HG03378 (cell line): ENCODE data around the gene WSCD2.
"Not testable (repeated sequence)": the region's sequence is repeated elsewhere in the genome, so short reads cannot be mapped to it uniquely, and the experiment has no call there.

Experiments
- ATAC-seq: cut with Tn5 transposase; IDR thresholded peaks from one replicate; pipeline ENCODE4 v1.9.1; 2021; ENCODE audit warnings: mild to moderate bottlenecking, moderate library complexity; ENCODE audit not compliant: unreplicated experiment

The WSCD2 gene

GRCh38 chr12:108193493-108193892 is 64.4 kb downstream of the WSCD2 start:
- ATAC-seq, result no peak

- no peak for ATAC-seq
Observed at GRCh38 chr12:108193917-108194316, 64.8 kb downstream of the WSCD2 start.

GRCh38 chr12:108194585-108194984 is 65.5 kb downstream of the WSCD2 start:
- ATAC-seq, result no peak

GRCh38 chr12:108196319-108196718 is 67.2 kb downstream of the WSCD2 start:
- no peak for ATAC-seq

DNA sequence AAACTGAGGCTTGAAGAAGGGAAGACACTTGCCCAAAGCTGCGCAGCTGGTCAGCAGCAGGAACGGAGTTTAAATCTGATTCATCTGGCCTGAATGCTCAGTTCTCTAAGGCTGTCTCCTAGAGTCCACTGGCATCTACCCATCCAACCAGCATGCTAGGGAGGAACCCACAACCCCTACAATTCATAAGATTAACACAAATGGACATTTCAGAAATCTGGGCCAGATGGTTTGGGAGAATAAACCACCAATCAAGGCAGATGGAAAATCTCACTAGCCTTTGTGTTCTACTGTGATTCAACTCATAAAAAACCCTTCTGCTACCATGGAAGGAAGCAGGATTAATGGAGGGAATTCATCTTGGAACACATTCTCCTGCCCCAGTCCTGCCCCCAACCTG is 67.8 kb downstream of the WSCD2 start:
- no peak for ATAC-seq

DNA sequence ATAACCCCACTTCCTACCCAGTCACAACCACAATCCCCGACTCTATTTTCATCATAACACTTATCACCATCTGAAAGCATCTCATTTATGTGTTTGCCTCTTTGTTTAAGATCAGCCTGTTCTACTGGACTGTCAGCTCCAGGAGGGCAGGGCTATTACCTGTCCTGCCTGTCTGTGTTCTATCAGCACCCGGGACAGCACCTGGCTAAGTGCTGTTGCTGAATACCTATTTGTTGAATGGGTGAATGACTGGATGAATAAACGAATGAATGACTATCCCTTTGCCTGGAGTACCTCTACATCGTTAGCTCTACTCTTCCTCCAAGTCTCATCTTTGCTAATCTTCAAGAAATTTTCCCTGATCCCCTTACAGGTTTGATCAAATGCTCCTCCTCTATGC is 69.0 kb downstream of the WSCD2 start:
- no peak for ATAC-seq

- no peak for ATAC-seq
Observed at GRCh38 chr12:108199106-108199505, 70.0 kb downstream of the WSCD2 start.

DNA sequence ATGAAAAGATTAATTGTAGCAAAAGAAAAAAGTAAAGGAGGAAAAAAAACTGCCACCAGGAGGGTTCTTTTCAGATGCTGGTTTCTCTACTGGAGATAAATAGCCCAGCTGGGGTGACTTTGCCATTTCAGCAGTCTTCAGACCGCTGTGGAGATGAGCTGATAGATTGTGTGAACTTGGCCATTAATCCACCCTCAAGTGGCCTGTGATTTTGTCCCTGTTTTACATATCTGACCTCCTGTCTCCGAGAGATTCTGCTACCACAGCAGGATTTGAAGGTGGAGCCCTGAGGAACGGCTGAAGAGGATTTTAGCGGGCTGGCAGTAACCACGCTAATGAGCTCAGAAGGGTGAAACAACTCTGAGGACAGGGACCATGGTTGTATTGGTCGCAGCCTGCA is 72.7 kb downstream of the WSCD2 start:
- no peak for ATAC-seq

- ATAC-seq, result no peak
Observed at GRCh38 chr12:108204117-108204987, 75.3 kb downstream of the WSCD2 start.

GRCh38 chr12:108205864-108206263 is 76.8 kb downstream of the WSCD2 start:
- no peak for ATAC-seq

GRCh38 chr12:108207791-108208730 is 79.0 kb downstream of the WSCD2 start:
- ATAC-seq, result no peak

- ATAC-seq, result no peak
Observed at GRCh38 chr12:108210001-108210400, 80.9 kb downstream of the WSCD2 start.

DNA sequence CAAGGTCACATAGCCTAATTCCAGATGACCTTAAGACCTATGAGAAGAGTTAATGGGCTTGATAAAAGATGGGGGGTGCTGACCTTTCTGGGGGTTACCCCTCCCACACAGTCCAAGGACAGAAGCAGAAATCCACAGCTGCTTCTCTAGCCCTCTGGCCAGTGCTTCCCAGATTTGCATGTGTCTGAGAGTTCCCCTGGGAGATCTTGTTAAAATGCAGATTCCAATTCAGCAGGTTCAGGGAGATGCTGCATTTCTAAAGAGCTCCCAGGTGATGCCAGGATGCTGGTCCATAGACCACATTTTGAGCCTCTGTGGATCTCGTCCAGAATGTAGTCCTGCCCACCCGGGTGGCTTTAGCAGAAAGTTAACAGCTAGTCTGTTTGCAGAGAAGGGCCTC is 82.1 kb downstream of the WSCD2 start:
- ATAC-seq, result no peak

DNA sequence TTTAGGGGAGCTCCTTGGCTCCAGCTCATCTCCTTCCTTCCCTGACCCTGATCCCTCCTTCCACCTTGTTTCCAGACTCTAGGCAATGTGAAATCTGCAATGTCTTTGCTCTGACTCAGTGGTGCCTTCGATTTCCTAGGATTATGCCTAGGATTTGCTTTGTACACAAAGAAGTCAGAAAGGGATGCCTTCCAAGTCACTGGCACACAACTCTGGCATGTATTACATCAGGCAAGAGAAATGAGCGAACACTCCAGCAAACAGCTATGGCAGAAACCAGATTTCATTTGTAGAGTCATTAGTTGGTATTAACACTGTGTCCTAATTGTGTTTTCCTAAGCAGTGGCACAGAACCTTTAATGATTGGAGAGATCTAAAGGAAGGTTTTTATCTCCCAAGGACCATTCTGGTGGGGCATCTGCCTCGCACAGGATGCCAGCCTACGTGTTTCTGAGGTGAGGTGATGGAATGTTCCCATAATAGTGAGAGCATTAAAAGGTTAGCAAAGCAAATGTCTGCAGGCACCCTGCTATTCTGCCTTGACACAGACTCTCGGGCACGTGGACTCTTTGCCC is 84.9 kb downstream of the WSCD2 start:
- no peak for ATAC-seq

GRCh38 chr12:108214486-108214885 is 85.4 kb downstream of the WSCD2 start:
- no peak for ATAC-seq

DNA sequence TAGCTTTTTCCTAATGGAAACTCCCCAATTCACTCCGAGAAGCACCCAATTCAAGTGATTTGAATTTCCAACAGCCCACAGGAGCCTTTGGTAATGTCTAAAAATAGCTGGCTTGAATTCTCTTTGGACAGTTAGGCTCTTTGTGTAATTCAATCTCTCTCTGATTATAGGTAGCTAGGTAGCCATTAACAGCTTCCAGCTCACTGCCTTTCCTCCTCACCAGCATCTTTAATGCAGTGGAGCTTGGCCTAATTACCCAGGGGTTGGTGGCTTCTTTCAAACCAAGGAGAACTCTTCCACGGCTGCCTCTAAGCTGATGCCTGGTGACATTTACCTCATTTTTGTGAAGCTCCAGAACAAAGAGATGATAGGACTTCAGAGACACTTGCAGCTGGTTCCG is 86.4 kb downstream of the WSCD2 start:
- no peak for ATAC-seq

DNA sequence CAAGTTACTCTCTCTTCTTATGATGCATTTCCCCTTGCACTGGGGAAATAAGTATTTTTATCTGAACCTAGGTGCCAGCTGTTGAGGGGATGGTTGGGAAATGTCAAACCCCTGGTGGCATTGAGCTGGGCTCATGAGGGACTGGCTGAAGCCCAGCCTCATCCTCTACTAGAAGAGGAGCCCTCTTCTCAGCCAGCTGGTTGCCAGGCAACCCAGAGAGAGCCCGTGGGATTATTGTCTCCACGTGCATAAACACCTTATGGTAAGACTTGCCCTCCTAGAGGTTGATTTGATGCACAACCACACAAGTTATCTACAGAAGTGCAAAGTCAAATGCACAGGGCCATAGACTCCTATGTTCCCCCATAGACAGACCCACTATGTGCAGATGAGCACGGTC is 89.8 kb downstream of the WSCD2 start:
- ATAC-seq, result no peak

DNA sequence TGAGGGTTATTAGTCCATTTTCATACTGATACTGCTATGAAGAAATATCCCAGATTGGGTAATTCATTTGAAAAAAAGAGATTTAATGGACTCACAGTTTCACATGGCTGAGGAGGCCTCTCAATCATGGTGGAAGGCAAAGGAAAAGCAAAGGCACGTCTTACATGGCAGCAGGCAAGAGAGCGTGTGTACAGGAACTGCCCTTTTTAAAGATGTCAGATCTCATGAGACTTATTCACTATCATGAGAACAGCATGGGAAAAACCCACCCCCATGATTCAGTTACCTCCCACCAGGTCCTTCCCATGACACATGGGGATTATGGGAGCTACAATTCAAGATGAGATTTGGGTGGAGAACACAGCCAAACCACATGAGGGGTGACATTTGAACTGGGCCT is 96.0 kb downstream of the WSCD2 start:
- not testable (repeated sequence) for ATAC-seq

DNA sequence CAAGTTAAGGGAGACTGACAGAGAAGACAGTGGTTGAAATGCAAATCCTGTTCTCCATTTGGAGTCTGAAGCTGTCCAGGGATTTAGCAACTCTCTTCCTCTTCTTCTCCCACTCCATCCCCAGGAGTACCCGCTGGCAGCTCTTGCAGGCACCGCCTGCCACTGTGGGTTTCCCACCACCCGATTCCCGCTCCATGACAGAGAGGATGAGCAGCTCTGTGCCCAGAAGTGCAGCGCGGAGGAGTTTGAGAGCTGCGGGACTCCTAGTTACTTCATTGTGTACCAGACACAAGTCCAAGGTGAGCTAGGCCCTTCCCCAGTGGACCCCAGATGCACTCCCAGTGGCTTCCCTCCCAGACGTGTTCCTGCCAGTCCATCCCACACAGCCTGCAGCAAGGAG is 97.8 kb downstream of the WSCD2 start:
- ATAC-seq, result no peak

DNA sequence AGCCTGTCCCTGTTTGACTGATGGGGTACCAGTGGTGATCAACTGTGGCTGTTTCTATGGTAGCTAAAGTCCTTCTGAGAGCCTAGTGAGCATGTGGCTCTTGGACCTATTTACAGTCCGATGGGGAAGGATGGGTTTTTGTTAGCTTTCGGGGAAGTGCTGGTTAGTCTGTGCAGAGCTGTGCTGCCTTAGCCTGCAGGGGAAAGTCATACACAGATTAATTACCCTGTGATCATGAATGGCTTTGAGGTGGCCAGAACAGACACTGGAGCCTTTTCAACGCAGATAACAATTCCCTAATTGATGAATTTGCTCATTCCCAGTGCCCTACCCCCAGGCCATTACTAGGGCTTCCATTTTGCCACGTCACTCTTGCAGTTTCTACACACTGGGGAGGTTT is 99.7 kb downstream of the WSCD2 start:
- ATAC-seq, result no peak

- ATAC-seq, result no peak
Observed at GRCh38 chr12:108231109-108231905, 102.2 kb downstream of the WSCD2 start.
